GM12872 (cell line): Measurements from ENCODE around the gene SLC44A1.

Source experiments
- CTCF ChIP-seq: IDR thresholded peaks from 3 replicates; pipeline ENCODE4 v1.5.1; 2011; ENCODE audit warnings: low read depth, mild to moderate bottlenecking, low read length, moderate library complexity; ENCODE audit not compliant: insufficient read depth

SLC44A1 gene

GRCh38 chr9:105206821-105207699, 37.4 kb upstream of the SLC44A1 start:
- TF ChIP-seq CTCF: no peak

- TF ChIP-seq CTCF: no peak
Observed at GRCh38 chr9:105216440-105217178, 27.8 kb upstream of the SLC44A1 start.

GRCh38 chr9:105218673-105219072, 25.8 kb upstream of the SLC44A1 start:
- TF ChIP-seq CTCF: no peak

GRCh38 chr9:105219291-105219805, 25.1 kb upstream of the SLC44A1 start:
- TF ChIP-seq CTCF: no peak

GRCh38 chr9:105220451-105220850, 24.0 kb upstream of the SLC44A1 start:
- TF ChIP-seq CTCF: no peak

GRCh38 chr9:105223544-105224140, 20.8 kb upstream of the SLC44A1 start:
- TF ChIP-seq CTCF: no peak

- no peak for TF ChIP-seq CTCF
Observed at GRCh38 chr9:105226055-105226454, 18.4 kb upstream of the SLC44A1 start.
